Astrocyte of the spinal cord (primary cell): ENCODE data around the gene HDAC8.
A peak's percentile ranks its signal among the peaks of the same experiment; 100 is the strongest.
"Not testable (repeated sequence)": the region's sequence is repeated elsewhere in the genome, so short reads cannot be mapped to it uniquely, and the experiment has no call there.

ENCODE experiments used
- DNase-seq: peaks from one replicate; pipeline ENCODE4 v3.0.0; 2011; ENCODE audit warnings: low read depth, low spot score
- H3K4me3 ChIP-seq: 2 replicates; pipeline ENCODE4 v1.5.1; 2011; ENCODE audit warnings: low read depth, mild to moderate bottlenecking, low read length, moderate library complexity
- in situ Hi-C: cut with HindIII; loops from 2 replicates; pipeline ENCODE4 v1.10.0; 2017; ENCODE audit warnings: low sequenced_read_pairs
- TF ChIP-seq, protein P1 (sequence below): IDR thresholded peaks from 2 replicates; pipeline ENCODE4 v1.5.1; 2012; ENCODE audit warnings: low read depth, mild to moderate bottlenecking, low read length, inconsistent platforms

Gene HDAC8

DNA sequence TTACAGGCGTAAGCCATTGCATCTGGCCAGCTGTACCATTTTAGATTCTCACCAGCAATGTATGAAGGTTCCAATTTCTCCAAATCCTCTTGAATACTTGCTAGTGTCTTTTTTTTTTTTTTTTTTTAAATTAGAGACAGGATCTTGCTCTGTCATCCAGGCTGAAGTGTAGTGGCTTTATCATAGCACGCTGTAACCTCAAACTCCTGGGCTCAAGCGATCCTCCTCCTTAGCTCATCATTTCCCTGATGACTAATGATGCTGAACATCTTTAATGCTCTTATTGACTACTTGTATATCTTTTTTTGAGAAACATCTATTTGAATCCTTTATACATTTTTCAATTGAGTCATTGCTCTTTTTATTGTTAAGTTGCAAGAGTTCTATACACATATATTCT lies 40.3 kb downstream of the HDAC8 start:
- no peak overlapping the region for H3K4me3 ChIP-seq
- in situ Hi-C loops, result no loop called here
- TF ChIP-seq, protein P1, sequence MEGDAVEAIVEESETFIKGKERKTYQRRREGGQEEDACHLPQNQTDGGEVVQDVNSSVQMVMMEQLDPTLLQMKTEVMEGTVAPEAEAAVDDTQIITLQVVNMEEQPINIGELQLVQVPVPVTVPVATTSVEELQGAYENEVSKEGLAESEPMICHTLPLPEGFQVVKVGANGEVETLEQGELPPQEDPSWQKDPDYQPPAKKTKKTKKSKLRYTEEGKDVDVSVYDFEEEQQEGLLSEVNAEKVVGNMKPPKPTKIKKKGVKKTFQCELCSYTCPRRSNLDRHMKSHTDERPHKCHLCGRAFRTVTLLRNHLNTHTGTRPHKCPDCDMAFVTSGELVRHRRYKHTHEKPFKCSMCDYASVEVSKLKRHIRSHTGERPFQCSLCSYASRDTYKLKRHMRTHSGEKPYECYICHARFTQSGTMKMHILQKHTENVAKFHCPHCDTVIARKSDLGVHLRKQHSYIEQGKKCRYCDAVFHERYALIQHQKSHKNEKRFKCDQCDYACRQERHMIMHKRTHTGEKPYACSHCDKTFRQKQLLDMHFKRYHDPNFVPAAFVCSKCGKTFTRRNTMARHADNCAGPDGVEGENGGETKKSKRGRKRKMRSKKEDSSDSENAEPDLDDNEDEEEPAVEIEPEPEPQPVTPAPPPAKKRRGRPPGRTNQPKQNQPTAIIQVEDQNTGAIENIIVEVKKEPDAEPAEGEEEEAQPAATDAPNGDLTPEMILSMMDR, result no peak
- DNase-seq, result no peak

DNA sequence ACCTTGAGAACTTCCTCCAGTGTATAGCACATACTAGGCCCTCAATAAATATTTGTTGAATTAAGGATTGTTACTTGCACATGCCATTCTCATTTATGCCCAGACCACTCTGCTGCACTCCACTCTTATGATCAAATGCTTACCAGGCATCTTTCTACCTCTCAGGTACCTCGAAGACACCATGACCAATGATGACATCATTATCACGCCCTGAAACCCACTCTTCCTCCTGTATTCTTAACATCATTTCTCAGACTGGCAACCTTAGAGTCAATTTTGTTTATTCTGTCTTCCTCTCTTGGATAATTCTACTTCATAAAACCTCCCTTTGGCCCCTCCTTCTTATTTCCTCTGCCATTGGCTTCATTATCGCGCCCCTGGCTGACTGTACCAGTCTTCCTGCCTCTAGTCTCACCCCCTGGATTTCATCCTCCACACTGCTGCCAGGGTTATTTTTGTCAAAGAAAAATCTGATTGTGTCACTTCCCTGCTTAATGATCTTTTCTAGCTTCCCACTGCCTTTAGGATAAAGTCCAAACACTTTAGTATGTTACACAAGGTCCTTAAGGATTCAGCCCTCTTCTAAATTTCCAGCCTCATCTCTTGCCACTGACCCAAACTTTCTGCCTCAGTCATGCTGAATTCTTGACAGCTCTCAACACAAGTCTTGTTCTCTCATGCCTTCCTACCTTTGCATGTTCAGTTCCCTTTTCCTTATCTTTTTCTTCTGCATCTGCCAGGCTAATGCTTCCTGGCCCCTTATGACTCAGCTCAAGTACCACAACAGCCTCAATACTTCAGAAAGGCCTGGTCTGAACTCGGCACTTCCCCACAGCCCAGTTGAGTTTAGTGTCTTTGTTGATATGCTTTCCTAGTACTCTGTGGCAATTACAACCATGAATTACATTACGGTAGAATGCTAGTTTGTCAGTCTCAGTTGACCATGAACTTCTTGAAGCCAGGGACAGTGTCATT lies 45.8 kb downstream of the HDAC8 start:
- in situ Hi-C loops, result no loop called here
- peak; percentile 23 for DNase-seq
- no peak overlapping the region for H3K4me3 ChIP-seq
- TF ChIP-seq, protein P1, result no peak

DNA sequence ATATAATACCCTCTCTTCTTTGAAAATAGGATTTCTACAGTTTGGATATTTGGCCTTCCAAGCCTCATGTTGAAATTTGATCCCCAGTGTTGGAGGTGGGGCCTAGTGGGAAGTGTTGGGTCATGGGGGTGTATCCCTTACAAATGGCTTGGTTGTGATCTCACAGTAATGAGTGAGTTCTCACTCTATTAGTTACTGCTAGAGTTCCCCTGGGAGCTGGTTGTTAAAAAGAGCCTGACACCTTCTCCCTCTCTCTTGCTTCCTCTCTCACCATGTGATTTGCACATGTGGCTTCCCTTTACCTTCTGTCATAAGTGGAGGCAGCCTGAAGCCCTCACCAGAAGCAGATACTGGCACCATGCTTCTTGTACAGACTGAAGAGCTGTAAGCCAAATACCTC lies 73.9 kb downstream of the HDAC8 start:
- in situ Hi-C loops, result no loop called here
- TF ChIP-seq, protein P1, result no peak
- DNase-seq, result no peak
- H3K4me3 ChIP-seq, result no peak overlapping the region

DNA sequence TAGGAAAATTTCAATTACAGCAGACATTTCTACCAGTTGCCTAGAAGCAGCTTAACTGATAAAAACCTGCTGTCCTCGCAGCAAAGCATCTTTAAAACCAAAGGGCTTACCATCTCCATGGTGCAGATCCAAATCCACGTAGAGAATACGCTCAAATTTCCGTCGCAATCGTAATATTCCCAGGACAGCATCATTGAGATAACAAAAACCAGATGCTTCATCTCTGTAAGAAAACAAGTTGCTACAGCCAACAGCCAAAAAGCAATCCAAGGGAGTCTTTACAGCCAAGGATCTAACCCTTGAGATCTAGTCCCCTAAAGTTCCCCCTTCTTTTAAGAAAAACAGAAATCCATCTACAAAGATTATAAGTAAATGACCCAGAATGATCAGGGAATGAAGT lies 77.6 kb downstream of the HDAC8 start:
- no peak for DNase-seq
- H3K4me3 ChIP-seq, result no peak overlapping the region
- TF ChIP-seq, protein P1, result no peak
- in situ Hi-C loops, result no loop called here

DNA sequence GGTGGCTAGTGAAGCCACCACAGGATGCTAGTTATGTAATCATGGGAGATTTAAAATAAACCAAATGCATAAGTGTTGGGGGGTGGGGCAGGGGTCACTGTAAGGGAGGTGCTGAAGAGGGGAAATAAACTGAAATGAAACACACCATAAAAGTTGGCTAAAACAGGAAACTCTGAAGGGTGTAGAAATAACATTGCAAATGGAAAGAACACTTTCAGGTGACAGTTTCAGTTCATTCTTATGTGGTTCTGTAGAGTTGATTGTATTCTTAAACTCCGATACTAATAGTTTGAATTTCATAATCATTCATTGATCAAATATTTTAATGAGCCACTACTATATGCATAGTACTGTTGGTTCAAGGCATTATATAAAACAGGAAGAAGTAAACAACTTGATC lies 80.1 kb downstream of the HDAC8 start:
- in situ Hi-C loops, result no loop called here
- H3K4me3 ChIP-seq, result no peak overlapping the region
- DNase-seq, result no peak
- TF ChIP-seq, protein P1, result no peak

DNA sequence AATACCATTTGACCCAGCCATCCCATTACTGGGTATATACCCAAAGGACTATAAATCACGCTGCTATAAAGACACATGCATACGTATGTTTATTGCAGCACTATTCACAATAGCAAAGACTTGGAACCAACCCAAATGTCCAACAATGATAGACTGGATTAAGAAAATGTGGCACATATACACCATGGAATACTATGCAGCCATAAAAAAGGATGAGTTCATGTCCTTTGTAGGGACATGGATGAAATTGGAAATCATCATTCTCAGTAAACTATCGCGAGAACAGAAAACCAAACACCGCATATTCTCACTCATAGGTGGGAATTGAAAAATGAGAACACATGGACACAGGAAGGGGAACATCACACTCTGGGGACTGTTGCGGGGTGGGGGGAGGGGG lies 82.4 kb downstream of the HDAC8 start:
- DNase-seq, H3K4me3 ChIP-seq, in situ Hi-C loops: not testable (repeated sequence)

DNA sequence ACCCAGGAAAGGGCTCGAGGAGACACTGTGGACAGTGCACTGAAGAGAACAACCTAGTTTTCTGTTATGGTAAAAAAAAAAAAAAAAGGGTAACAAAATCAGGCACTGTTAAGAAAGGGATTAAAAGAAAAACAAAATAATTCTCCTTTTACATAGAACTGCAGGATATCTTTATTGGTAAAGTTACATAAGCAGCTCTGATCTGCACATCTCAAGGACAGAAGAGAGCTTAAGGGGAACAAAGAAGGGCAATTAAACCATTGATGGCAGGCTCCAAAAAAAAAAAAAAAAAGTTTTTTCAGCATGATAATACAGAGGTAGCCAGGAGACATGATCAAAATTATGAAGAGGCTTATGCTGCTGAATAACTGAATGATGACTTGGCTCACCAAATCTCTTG lies 85.0 kb downstream of the HDAC8 start:
- TF ChIP-seq, protein P1, result no peak
- no peak overlapping the region for H3K4me3 ChIP-seq
- no peak for DNase-seq
- in situ Hi-C loops, result no loop called here
